Skeletal muscle satellite cell (primary cell): ENCODE measurements around the gene LRRTM2. TPM values are rescaled to one million over a fixed set of nuclear protein-coding genes. Genes with fewer than 3 reads are reported as not detected.
"Not testable (repeated sequence)": the region's sequence is repeated elsewhere in the genome, so short reads cannot be mapped to it uniquely, and the experiment has no call there.

Experiments used
- H3K27me3 ChIP-seq: 2 replicates; pipeline ENCODE4 v1.7.0; 2013; ENCODE audit warnings: low read length; ENCODE audit not compliant: control insufficient read depth, insufficient read depth
- H3K36me3 ChIP-seq: 2 replicates; pipeline ENCODE4 v1.7.0; 2013; ENCODE audit warnings: mild to moderate bottlenecking, control low read depth, low read length; ENCODE audit not compliant: insufficient read depth
- H3K4me1 ChIP-seq: 2 replicates; pipeline ENCODE4 v1.7.0; 2013; ENCODE audit warnings: low read length; ENCODE audit not compliant: control insufficient read depth, insufficient read depth
- H3K4me2 ChIP-seq: 2 replicates; pipeline ENCODE4 v1.7.0; 2013; ENCODE audit warnings: mild to moderate bottlenecking, low read length
- H3K4me3 ChIP-seq: 2 replicates; pipeline ENCODE4 v1.7.0; 2013; ENCODE audit warnings: low read length
- H3K9ac ChIP-seq: 2 replicates; pipeline ENCODE4 v1.7.0; 2013; ENCODE audit warnings: mild to moderate bottlenecking, low read depth, low read length, moderate library complexity
- H3K9me3 ChIP-seq: replicated peaks from 2 replicates; pipeline ENCODE4 v1.7.0; 2013; ENCODE audit warnings: mild to moderate bottlenecking, control low read depth, low read length
- total RNA-seq: library from RNA; depleted of rRNA; stranded (reverse); fragments of >200 nt; gene quantifications from 2 replicates; pipeline ENCODE4 v1.2.3, GENCODE V29; 2012; rRNA removed

Gene LRRTM2, protein sequence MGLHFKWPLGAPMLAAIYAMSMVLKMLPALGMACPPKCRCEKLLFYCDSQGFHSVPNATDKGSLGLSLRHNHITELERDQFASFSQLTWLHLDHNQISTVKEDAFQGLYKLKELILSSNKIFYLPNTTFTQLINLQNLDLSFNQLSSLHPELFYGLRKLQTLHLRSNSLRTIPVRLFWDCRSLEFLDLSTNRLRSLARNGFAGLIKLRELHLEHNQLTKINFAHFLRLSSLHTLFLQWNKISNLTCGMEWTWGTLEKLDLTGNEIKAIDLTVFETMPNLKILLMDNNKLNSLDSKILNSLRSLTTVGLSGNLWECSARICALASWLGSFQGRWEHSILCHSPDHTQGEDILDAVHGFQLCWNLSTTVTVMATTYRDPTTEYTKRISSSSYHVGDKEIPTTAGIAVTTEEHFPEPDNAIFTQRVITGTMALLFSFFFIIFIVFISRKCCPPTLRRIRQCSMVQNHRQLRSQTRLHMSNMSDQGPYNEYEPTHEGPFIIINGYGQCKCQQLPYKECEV
- total RNA-seq = 0.66 and 1.3 TPM in 2 replicates

DNA sequence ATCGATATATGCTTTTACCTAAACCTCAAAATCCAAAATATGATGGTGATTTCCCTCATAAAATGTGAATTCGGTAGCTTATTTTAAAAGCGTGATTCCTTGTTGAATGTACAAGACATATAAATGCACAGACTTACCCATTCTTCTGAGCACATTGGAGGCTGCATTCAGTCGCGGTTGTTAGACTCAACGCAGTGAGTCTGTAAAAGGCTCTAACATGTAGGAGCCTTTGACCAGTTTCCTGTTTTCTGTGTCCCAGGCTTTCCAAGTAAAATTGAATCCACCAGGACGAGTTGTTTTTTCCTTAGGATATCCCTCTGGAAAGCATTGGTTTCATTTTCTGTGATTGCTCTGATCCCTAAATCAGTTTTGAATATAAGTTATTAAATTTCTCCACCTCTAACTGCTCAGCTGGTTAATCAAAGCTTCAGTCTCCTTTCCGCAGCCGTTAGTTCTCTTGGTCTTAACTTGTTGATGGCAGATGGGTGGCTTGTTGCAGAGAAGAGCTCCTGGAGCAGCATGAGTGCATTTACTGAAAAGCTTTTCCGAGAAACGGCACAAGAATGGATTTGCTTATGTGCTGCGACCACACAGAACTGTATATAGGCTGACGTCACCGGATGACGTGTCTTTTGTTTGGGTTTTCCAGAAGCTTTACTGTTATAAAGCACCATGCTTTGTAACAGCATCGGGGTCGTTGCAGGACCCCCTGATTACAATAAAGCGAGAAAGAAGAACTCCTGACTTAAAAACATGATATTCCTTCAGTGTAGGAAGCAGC, at the start of gene LRRTM2:
TSS of gene LRRTM2 (minus strand) at position 565 of the 781 bp plus-strand sequence. CDS start at position 141, 424 bp downstream.
- Histone ChIP-seq H3K4me3 (peak within 1 kb of the TSS; percentile 54), H3K4me1 (peaks cover 38% of the 10 kb centered on the region), H3K27me3 (no peaks in the 10 kb centered on the region), H3K36me3 (no peaks in the 10 kb centered on the region), H3K9ac (peak within 1 kb of the TSS; percentile 42), H3K4me2 (peak within 1 kb of the TSS; percentile 76), H3K9me3 (no peaks in the 10 kb centered on the region)

DNA sequence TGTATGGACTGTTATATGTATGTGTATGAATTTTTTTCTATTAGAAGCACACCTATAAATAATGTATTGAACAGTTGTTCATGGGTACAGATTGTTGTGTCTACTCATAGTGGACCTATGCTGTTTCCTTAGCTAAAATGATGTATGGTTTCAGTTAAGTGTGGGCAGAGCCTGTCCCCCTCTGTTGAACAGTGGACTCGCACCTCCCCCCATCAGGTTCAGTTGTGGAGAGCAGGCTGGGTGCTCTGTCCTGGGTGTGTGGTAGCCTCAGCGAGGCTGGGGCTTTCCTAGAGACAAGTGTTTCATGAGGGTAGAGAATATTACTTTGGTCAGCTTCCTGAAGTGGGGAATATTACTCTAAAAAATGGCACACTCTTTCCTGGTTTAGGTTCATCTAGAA, 47.4 kb upstream of the LRRTM2 start:
- Histone ChIP-seq H3K27me3 (no peaks in the 10 kb centered on the region), H3K9ac (no peak overlapping the region), H3K9me3 (no peaks in the 10 kb centered on the region), H3K4me2 (no peak overlapping the region), H3K4me1 (peaks cover 8% of the 10 kb centered on the region), H3K4me3 (no peak overlapping the region), H3K36me3 (peaks cover 57% of the 10 kb centered on the region)

DNA sequence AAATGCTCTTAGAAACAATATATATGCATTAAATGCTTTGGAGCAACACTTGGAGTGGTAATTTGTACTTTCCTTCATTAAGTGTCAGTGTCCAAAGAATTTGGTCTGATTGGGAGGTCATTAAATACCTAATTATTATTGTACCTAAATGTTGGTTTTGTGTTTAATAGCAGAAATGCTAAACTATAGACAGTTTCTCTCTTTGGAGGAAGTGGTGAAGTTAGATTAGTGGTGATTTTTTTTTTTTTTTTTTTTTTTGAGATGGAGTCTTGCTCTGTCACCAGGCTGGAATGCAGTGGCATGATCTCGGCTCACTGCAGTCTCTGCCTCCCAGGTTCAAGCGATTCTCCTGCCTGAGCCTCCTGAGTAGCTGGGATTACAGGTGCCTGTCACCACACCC, 46.2 kb upstream of the LRRTM2 start:
- H3K4me3 ChIP-seq, H3K9ac ChIP-seq, H3K27me3 ChIP-seq, H3K9me3 ChIP-seq, H3K4me2 ChIP-seq, H3K4me1 ChIP-seq: not testable (repeated sequence)
- H3K36me3 ChIP-seq = peaks cover 47% of the 10 kb centered on the region

DNA sequence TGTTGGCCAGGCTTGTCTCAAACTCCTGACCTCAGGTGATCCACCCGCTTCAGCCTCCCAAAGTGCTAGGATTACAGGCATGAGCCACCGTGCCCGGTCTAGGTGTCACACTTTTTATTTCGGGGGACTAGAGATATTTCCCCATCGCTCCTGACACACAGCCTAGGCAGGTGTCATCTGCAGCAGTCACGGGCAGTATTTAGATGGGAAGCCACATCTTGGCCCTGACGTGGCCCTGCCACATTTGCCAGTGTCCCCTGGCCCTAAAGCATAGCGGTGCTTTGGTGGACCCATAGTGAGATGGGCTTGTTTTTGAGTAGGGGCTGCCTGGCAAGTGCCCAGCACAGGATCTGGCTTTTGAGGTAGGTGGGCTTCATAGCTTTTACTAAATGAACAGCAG, 45.0 kb upstream of the LRRTM2 start:
- Histone ChIP-seq H3K36me3 (peaks cover 38% of the 10 kb centered on the region), H3K4me3 (no peak overlapping the region), H3K9me3 (no peaks in the 10 kb centered on the region), H3K27me3 (no peaks in the 10 kb centered on the region), H3K9ac (no peak overlapping the region), H3K4me2 (no peak overlapping the region), H3K4me1 (peaks cover 8% of the 10 kb centered on the region)

DNA sequence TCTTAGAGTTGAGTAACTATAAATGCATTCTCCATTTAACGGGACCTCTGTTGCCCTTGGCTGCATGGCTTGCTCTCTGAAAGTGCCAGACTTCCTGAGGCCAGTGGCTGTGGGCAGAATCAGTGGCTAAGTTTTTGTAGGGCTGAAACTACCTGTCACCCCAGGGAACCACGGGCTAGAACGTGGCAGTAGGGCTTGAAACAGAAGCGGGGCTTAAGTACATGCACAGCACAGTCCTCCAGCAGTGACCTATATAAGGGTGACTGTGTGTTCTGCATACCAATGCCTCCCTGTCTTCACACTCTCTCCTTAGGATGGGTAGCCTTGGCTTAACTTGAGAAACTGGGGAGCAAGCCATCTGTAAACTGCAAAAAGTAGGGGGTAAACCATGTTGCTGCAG, 43.6 kb upstream of the LRRTM2 start:
- H3K4me2 ChIP-seq = no peak overlapping the region
- no peak overlapping the region for H3K4me3 ChIP-seq
- H3K9ac ChIP-seq = no peak overlapping the region
- no peaks in the 10 kb centered on the region for H3K9me3 ChIP-seq
- peaks cover 40% of the 10 kb centered on the region for H3K36me3 ChIP-seq
- peaks cover 8% of the 10 kb centered on the region for H3K4me1 ChIP-seq
- H3K27me3 ChIP-seq = no peaks in the 10 kb centered on the region

DNA sequence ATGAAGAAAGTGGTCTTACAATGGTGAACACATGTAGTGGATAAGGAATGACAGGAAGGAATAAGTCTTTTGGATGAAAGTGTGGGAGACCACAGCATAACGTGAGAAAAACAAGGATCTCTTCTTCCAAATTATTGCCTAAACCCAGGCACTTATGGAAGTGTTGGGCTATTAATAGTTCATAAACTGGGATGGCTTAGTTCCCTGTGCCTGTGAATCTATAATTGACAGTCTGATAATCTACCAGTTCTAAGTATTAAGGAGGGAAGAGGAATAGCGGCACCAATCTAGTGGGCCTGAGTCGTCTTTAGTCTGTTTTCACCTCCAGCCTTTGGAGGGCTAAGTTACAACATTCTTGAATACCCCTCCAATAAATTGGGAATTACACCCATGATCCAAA, 39.2 kb upstream of the LRRTM2 start:
- no peaks in the 10 kb centered on the region for H3K9me3 ChIP-seq
- H3K4me2 ChIP-seq = no peak overlapping the region
- no peak overlapping the region for H3K4me3 ChIP-seq
- H3K4me1 ChIP-seq = peaks cover 10% of the 10 kb centered on the region
- H3K9ac ChIP-seq = no peak overlapping the region
- peaks cover 36% of the 10 kb centered on the region for H3K36me3 ChIP-seq
- H3K27me3 ChIP-seq = no peaks in the 10 kb centered on the region

DNA sequence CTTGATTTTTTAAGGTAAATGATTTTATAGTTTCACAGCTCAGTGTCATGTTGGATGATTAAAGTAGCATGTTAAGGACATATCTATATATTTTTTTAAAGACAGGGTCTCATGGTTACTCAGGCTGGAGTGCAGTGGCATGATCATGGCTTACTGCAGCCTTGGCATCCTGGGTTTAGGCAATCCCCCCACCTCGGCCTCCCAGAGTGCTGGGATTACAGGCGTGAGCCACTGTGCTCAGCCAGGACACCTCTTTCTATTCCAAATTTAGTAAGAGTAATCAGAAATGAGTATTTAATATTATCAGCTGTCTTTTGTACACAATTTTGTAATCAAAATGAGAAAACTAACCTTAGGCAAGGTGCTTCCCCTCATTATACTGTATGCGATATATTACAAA, 38.6 kb upstream of the LRRTM2 start:
- Histone ChIP-seq H3K36me3 (peaks cover 39% of the 10 kb centered on the region), H3K4me1 (peaks cover 10% of the 10 kb centered on the region), H3K4me3 (no peak overlapping the region), H3K4me2 (no peak overlapping the region), H3K9me3 (no peaks in the 10 kb centered on the region), H3K9ac (no peak overlapping the region), H3K27me3 (no peaks in the 10 kb centered on the region)

DNA sequence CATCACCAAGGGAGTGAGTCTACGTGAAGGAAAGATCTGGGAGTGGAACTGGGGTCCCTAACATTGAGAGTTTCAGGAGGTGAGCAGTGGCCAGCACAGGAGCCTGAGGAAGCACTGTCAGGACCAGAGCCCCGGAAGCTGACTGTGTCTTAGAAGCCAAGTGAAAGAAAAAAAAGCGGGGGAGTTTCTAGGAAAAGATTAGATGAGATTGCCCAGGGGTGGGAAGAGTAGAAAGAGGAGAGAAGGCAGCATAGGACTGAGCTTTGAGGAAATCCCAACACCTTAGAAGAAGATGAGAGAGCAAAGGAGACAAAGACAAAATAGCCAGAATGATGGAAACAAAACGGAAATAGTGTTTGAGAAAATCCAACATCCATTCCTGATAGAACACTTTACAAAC, 37.0 kb upstream of the LRRTM2 start:
- peaks cover 10% of the 10 kb centered on the region for H3K4me1 ChIP-seq
- H3K36me3 ChIP-seq = peaks cover 36% of the 10 kb centered on the region
- H3K4me2 ChIP-seq = no peak overlapping the region

DNA sequence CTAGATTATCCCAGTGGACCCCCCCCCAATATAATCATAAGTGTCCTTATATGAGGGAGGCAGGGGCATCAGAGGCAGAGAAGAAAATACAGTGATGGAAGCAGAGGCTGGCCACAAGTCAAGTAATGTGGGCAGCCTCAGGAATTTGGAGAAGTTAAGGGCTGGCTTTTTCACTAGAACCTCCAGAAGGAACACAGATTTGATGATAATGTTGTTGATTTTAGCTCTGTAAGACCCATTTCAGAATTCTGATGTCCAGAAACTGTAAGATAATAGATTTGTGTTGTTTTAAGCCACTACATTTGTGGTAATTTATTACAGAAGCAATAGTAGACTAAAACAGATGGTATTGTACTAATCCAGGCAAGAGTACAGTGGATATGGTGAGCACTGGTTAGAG, 36.3 kb upstream of the LRRTM2 start:
- Histone ChIP-seq H3K4me1 (peaks cover 10% of the 10 kb centered on the region), H3K9ac (no peak overlapping the region)

More for the DNA sequence above, 37.0 kb upstream of the LRRTM2 start:
- Histone ChIP-seq H3K9me3 (no peaks in the 10 kb centered on the region), H3K27me3 (no peaks in the 10 kb centered on the region), H3K9ac (no peak overlapping the region), H3K4me3 (no peak overlapping the region)

DNA sequence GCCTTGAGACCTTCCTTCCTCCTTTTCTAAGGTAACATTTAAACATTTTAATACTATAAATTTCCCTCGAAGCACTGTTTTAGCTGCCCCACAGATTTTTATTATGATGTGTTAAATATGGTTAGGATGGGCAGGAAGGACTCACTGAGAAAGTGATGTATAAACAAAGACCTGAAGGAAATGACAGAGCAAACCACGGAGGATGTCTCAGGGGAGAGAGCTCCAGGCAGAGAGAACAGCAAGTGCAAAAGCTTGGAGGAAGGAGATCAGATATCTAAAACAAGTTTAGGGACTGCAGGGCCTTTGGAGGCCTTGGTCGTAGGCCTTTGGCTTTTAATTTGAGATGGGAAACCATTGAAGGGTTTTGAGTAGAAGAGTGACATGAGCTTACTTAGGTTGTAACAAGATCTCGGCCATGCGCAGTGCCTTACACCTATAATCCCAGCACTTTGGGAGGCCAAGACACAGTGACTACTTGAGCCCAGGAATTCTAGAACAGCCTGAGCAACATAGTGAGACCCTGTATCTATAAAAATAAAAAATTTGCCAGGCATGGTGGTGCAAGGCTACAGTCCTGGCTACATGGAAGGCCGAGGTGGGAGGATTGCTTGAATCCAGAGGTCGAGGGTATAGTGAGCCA, 35.5 kb upstream of the LRRTM2 start:
- Histone ChIP-seq H3K36me3 (peaks cover 46% of the 10 kb centered on the region), H3K4me1 (peaks cover 10% of the 10 kb centered on the region), H3K9me3 (no peaks in the 10 kb centered on the region), H3K4me2 (no peak overlapping the region), H3K9ac (no peak overlapping the region), H3K27me3 (no peaks in the 10 kb centered on the region), H3K4me3 (no peak overlapping the region)

More for the DNA sequence above, 36.3 kb upstream of the LRRTM2 start:
- Histone ChIP-seq H3K9me3 (no peaks in the 10 kb centered on the region), H3K4me3 (no peak overlapping the region), H3K27me3 (no peaks in the 10 kb centered on the region), H3K4me2 (no peak overlapping the region), H3K36me3 (peaks cover 40% of the 10 kb centered on the region)

DNA sequence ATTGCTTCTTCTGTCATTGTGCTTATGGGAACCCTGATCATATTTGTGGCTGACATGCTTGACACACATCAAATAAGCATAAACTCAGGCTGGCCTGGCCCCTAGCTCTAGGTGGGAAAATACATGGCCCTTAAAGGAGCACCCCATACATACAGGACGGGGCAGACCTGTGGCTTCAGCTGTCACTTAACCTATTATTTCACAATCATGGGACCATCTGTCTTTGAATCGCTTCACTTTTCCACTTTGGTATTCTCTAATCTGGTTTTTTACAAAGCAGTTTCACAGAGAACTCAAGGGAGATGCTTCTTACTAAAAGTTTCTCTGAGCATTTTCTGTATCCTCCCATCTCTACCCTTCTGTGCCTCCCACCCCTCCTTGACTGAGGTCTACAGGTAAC, 34.6 kb upstream of the LRRTM2 start:
- Histone ChIP-seq H3K36me3 (peaks cover 50% of the 10 kb centered on the region), H3K4me2 (no peak overlapping the region), H3K4me3 (no peak overlapping the region)

More for the DNA sequence above, 34.6 kb upstream of the LRRTM2 start:
- no peak overlapping the region for H3K9ac ChIP-seq
- no peaks in the 10 kb centered on the region for H3K27me3 ChIP-seq
- peaks cover 14% of the 10 kb centered on the region for H3K4me1 ChIP-seq
- H3K9me3 ChIP-seq = no peaks in the 10 kb centered on the region
